ENCODE results near the gene TMEM263. TPM values are rescaled to one million over a fixed set of nuclear protein-coding genes. Genes with fewer than 3 reads are reported as not detected.
A peak's percentile ranks its signal among the peaks of the same experiment; 100 is the strongest.
"Not testable (repeated sequence)": the region's sequence is repeated elsewhere in the genome, so short reads cannot be mapped to it uniquely, and the experiment has no call there.

TMEM263 gene
- 39.2 and 41.1 TPM in 2 replicates for total RNA-seq (2014; rRNA removed; shearing (Covaris generic))

GRCh38 chr12:106955377-106956047, at the start of gene TMEM263:
TSS of gene TMEM263 (plus strand) at chr12:106955907. CDS start at chr12:106967117, 11,210 bp downstream.
- peak; percentile 95 to 97 for DNase-seq
- Histone ChIP-seq H3K27ac (peak within 1 kb of the TSS; percentile 80), H3K27me3 (no peaks in the 10 kb centered on the region), H3K9me3 (replicated peaks) (no peaks in the 10 kb centered on the region; the same call in 1 of the 2 replicates), H3K4me3 (peak within 1 kb of the TSS; percentile 88), H3K4me1 (peaks cover 3% of the 10 kb centered on the region; the same call in 1 of the 2 replicates), H3K36me3 (0 out of 2 replicates have a peak, but pooled peaks cover 2% of the 10 kb centered on the region)

GRCh38 chr12:106906715-106907114, 49.0 kb upstream of the TMEM263 start:
- no peak for DNase-seq
- Histone ChIP-seq H3K9me3 (replicated peaks) (no peaks in the 10 kb centered on the region), H3K27me3 (no peaks in the 10 kb centered on the region), H3K4me1 (no peaks in the 10 kb centered on the region), H3K36me3 (no peaks in the 10 kb centered on the region), H3K4me3 (no peak overlapping the region), H3K27ac (no peak overlapping the region)

GRCh38 chr12:106907411-106907810, 48.3 kb upstream of the TMEM263 start:
- no peak overlapping the region for H3K27ac ChIP-seq

GRCh38 chr12:106907846-106908245, 47.9 kb upstream of the TMEM263 start:
- Histone ChIP-seq H3K4me1 (no peaks in the 10 kb centered on the region), H3K36me3 (no peaks in the 10 kb centered on the region), H3K4me3 (no peak overlapping the region), H3K27ac (no peak overlapping the region), H3K9me3 (replicated peaks) (no peaks in the 10 kb centered on the region), H3K27me3 (no peaks in the 10 kb centered on the region)
- no peak for DNase-seq

More at GRCh38 chr12:106907411-106907810, 48.3 kb upstream of the TMEM263 start:
- no peaks in the 10 kb centered on the region for H3K36me3 ChIP-seq
- H3K9me3 ChIP-seq (replicated peaks), result no peaks in the 10 kb centered on the region
- no peaks in the 10 kb centered on the region for H3K27me3 ChIP-seq
- H3K4me1 ChIP-seq, result no peaks in the 10 kb centered on the region
- no peak for DNase-seq
- no peak overlapping the region for H3K4me3 ChIP-seq

- no peak for DNase-seq
- Histone ChIP-seq H3K36me3 (no peaks in the 10 kb centered on the region), H3K27me3 (no peaks in the 10 kb centered on the region), H3K4me1 (no peaks in the 10 kb centered on the region), H3K27ac (no peak overlapping the region), H3K4me3 (no peak overlapping the region), H3K9me3 (replicated peaks) (no peaks in the 10 kb centered on the region)
These were observed 47.1 kb upstream of the TMEM263 start for GRCh38 chr12:106908561-106908960.

GRCh38 chr12:106910202-106910601, 45.5 kb upstream of the TMEM263 start:
- H3K4me1 ChIP-seq, result no peaks in the 10 kb centered on the region
- no peaks in the 10 kb centered on the region for H3K36me3 ChIP-seq
- H3K9me3 ChIP-seq (replicated peaks), result no peaks in the 10 kb centered on the region
- DNase-seq, result no peak
- no peak overlapping the region for H3K27ac ChIP-seq
- no peak overlapping the region for H3K4me3 ChIP-seq
- H3K27me3 ChIP-seq, result no peaks in the 10 kb centered on the region

- no peak overlapping the region for H3K27ac ChIP-seq
- H3K4me1 ChIP-seq, result no peaks in the 10 kb centered on the region
- H3K27me3 ChIP-seq, result no peaks in the 10 kb centered on the region
- no peak for DNase-seq
- no peak overlapping the region for H3K4me3 ChIP-seq
- no peaks in the 10 kb centered on the region for H3K36me3 ChIP-seq
- no peaks in the 10 kb centered on the region for H3K9me3 ChIP-seq (replicated peaks)
These were observed 44.1 kb upstream of the TMEM263 start for GRCh38 chr12:106911581-106911980.

- no peak overlapping the region for H3K4me3 ChIP-seq
- no peak for DNase-seq
- H3K4me1 ChIP-seq, result no peaks in the 10 kb centered on the region
- no peaks in the 10 kb centered on the region for H3K9me3 ChIP-seq (replicated peaks)
- no peaks in the 10 kb centered on the region for H3K36me3 ChIP-seq
- H3K27me3 ChIP-seq, result no peaks in the 10 kb centered on the region
- H3K27ac ChIP-seq, result no peak overlapping the region
These were observed 42.3 kb upstream of the TMEM263 start for GRCh38 chr12:106913456-106913855.

- DNase-seq, result no peak
- no peak overlapping the region for H3K27ac ChIP-seq
- H3K4me3 ChIP-seq, result no peak overlapping the region
- H3K27me3 ChIP-seq, result no peaks in the 10 kb centered on the region
- no peaks in the 10 kb centered on the region for H3K9me3 ChIP-seq (replicated peaks)
- H3K36me3 ChIP-seq, result no peaks in the 10 kb centered on the region
- H3K4me1 ChIP-seq, result no peaks in the 10 kb centered on the region
These were observed 40.7 kb upstream of the TMEM263 start for GRCh38 chr12:106914796-106915634.

- Histone ChIP-seq H3K4me3 (no peak overlapping the region), H3K4me1 (no peaks in the 10 kb centered on the region), H3K27me3 (no peaks in the 10 kb centered on the region), H3K36me3 (no peaks in the 10 kb centered on the region), H3K27ac (no peak overlapping the region), H3K9me3 (replicated peaks) (no peaks in the 10 kb centered on the region)
- no peak for DNase-seq
These were observed 40.1 kb upstream of the TMEM263 start for GRCh38 chr12:106915635-106916026.

GRCh38 chr12:106917503-106917902, 38.2 kb upstream of the TMEM263 start:
- Histone ChIP-seq H3K27me3 (no peaks in the 10 kb centered on the region), H3K27ac (no peak overlapping the region), H3K4me3 (no peak overlapping the region), H3K4me1 (no peaks in the 10 kb centered on the region), H3K9me3 (replicated peaks) (no peaks in the 10 kb centered on the region), H3K36me3 (no peaks in the 10 kb centered on the region)
- no peak for DNase-seq

GRCh38 chr12:106918746-106919145, 37.0 kb upstream of the TMEM263 start:
- no peaks in the 10 kb centered on the region for H3K4me1 ChIP-seq
- H3K27me3 ChIP-seq, result no peaks in the 10 kb centered on the region
- H3K27ac ChIP-seq, result no peak overlapping the region
- peak; percentile 24 to 58 for DNase-seq
- H3K9me3 ChIP-seq (replicated peaks), result no peaks in the 10 kb centered on the region
- H3K4me3 ChIP-seq, result no peak overlapping the region
- H3K36me3 ChIP-seq, result no peaks in the 10 kb centered on the region

- no peaks in the 10 kb centered on the region for H3K4me1 ChIP-seq
- no peaks in the 10 kb centered on the region for H3K9me3 ChIP-seq (replicated peaks)
- peak; percentile 8 to 64 for DNase-seq
- no peaks in the 10 kb centered on the region for H3K36me3 ChIP-seq
- H3K27ac ChIP-seq, result no peak overlapping the region
- no peak overlapping the region for H3K4me3 ChIP-seq
- no peaks in the 10 kb centered on the region for H3K27me3 ChIP-seq
These were observed 35.7 kb upstream of the TMEM263 start for GRCh38 chr12:106919910-106920544.

- not testable (repeated sequence) for H3K4me1 ChIP-seq; DNase-seq; H3K36me3 ChIP-seq; H3K9me3 ChIP-seq (replicated peaks); H3K4me3 ChIP-seq; H3K27ac ChIP-seq; H3K27me3 ChIP-seq
These were observed 33.7 kb upstream of the TMEM263 start for GRCh38 chr12:106921976-106922375.

- not testable (repeated sequence) for H3K4me3 ChIP-seq; H3K36me3 ChIP-seq; H3K27ac ChIP-seq; H3K4me1 ChIP-seq; H3K9me3 ChIP-seq (replicated peaks); H3K27me3 ChIP-seq; DNase-seq
These were observed 32.1 kb upstream of the TMEM263 start for GRCh38 chr12:106923594-106923993.

All from SJCRH30 (cell line).